NCI-H510A (cell line): ENCODE results near the gene TANGO6.

Source experiments
- DNase-seq: peaks from one replicate; lab custom pipeline; 2025; lab: John Stamatoyannopoulos, UW

Gene TANGO6

GRCh38 chr16:69105501-69106361, 262.4 kb downstream of the TANGO6 start, which contains the start of gene HAS3:
TSS of gene HAS3 (plus strand) at chr16:69105653. CDS start at chr16:69109396, 3,743 bp downstream.
- no peak for DNase-seq

- DNase-seq: no peak
These were observed 263.4 kb downstream of the TANGO6 start for GRCh38 chr16:69106491-69107315.

GRCh38 chr16:69107316-69107962, 264.1 kb downstream of the TANGO6 start:
- DNase-seq: no peak

GRCh38 chr16:69108064-69108904, 265.0 kb downstream of the TANGO6 start:
- DNase-seq: no peak

GRCh38 chr16:69108905-69109252, 265.5 kb downstream of the TANGO6 start:
- DNase-seq: no peak

GRCh38 chr16:69109486-69110270, 266.3 kb downstream of the TANGO6 start:
- DNase-seq: no peak

- DNase-seq: no peak
These were observed 267.1 kb downstream of the TANGO6 start for GRCh38 chr16:69110406-69110805.

GRCh38 chr16:69111216-69111875, 268.0 kb downstream of the TANGO6 start:
- DNase-seq: no peak

- no peak for DNase-seq
These were observed 268.5 kb downstream of the TANGO6 start for GRCh38 chr16:69111876-69112230.

GRCh38 chr16:69112285-69113129, 269.2 kb downstream of the TANGO6 start:
- DNase-seq: no peak

GRCh38 chr16:69113216-69113615, 269.9 kb downstream of the TANGO6 start:
- no peak for DNase-seq

- no peak for DNase-seq
These were observed 271.1 kb downstream of the TANGO6 start for GRCh38 chr16:69114346-69114975.

GRCh38 chr16:69114976-69115355, 271.6 kb downstream of the TANGO6 start:
- no peak for DNase-seq

- no peak for DNase-seq
These were observed 272.0 kb downstream of the TANGO6 start for GRCh38 chr16:69115361-69115760.

- DNase-seq: no peak
These were observed 272.5 kb downstream of the TANGO6 start for GRCh38 chr16:69115837-69116236.

GRCh38 chr16:69116256-69116875, 273.0 kb downstream of the TANGO6 start:
- no peak for DNase-seq

GRCh38 chr16:69116906-69117305, 273.6 kb downstream of the TANGO6 start:
- DNase-seq: no peak

- no peak for DNase-seq
These were observed 275.1 kb downstream of the TANGO6 start for GRCh38 chr16:69118468-69118867.
